GM23248 (cell line): ENCODE results near the gene ANO5.

ENCODE experiments used
- EZH2 ChIP-seq: fragments of 200-600 bp; sonication (generic); IDR thresholded peaks from 2 replicates; pipeline ENCODE4 v1.6.1; 2018; ENCODE audit warnings: antibody characterized with exemption, mild to moderate bottlenecking; ENCODE audit not compliant: insufficient read depth, poor library complexity, severe bottlenecking
- EZH2phosphoT487 ChIP-seq: fragments of 200-600 bp; sonication (generic); IDR thresholded peaks from 2 replicates; pipeline ENCODE4 v1.6.1; 2018; ENCODE audit warnings: antibody characterized with exemption, moderate library complexity, mild to moderate bottlenecking, low read depth; ENCODE audit not compliant: insufficient read depth

DNA sequence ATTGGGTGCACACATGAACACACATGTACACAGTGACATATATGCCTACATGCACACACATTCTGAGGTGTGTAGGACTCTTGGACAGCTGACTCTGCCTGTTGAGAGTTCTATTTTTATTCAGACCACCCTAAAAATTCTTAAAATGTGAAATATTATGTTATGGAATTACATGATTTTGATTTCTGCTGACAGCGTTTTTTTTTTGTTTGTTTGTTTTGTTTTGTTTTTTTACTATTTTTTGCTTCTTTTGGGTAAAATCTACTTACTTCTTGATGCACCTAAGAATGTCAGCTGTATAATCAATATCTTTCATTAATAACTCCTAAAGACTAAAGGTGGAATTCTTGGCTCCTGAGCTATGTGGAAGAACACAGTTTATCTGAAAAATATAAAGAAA is 64.0 kb downstream of the ANO5 start:
- TF ChIP-seq EZH2phosphoT487 (no peak), EZH2 (no peak)
